ENCODE measurements around the gene ERG28. TPM values are rescaled to one million over a fixed set of nuclear protein-coding genes. Genes with fewer than 3 reads are reported as not detected.
"Not testable (repeated sequence)": the region's sequence is repeated elsewhere in the genome, so short reads cannot be mapped to it uniquely, and the experiment has no call there.

Gene ERG28
- total RNA-seq, 3 donors from 2014 or later (not counting 1 experiment from before 2014, with no cell fraction given) = 10.5 to 11.1 (median 10.9) TPM

GRCh38 chr14:75604979-75605851 is 55.5 kb downstream of the ERG28 start:
- Histone ChIP-seq H3K4me3 (ENCODE audit: low read length) (no peak overlapping the region), H3K9me3 (ENCODE audit: control insufficient read depth, insufficient read depth, low read length) (no peaks in the 10 kb centered on the region), H3K27me3 (ENCODE audit: control insufficient read depth, insufficient read depth, low read length) (no peaks in the 10 kb centered on the region), H3K27ac (ENCODE audit: low read length) (no peak overlapping the region), H3K36me3 (ENCODE audit: control insufficient read depth, insufficient read depth, low read length) (no peaks in the 10 kb centered on the region), H3K4me1 (ENCODE audit: control insufficient read depth, insufficient read depth, low read length) (no peaks in the 10 kb centered on the region)
- Mint-ChIP-seq H3K9me3 (no peaks in the 10 kb centered on the region), H3K36me3 (no peaks in the 10 kb centered on the region), H3K27me3 (ENCODE audit: low read depth in 2 of 2) (no peaks in the 10 kb centered on the region), H3K27ac (no peak overlapping the region), H3K4me3 (no peak overlapping the region), H3K4me1 (no peaks in the 10 kb centered on the region)
- no peak for DNase-seq
- 87% methylated on average over 10 of the region's 11 CpGs for WGBS (ENCODE audit: insufficient coverage)
- intact Hi-C loops (cut with micrococcal nuclease) = no loop called here
- ATAC-seq = no peak
- TF ChIP-seq CTCF (IDR thresholded peaks at IDR 0.05) = no peak

GRCh38 chr14:75602503-75602902 is 58.2 kb downstream of the ERG28 start:
- Mint-ChIP-seq H3K9me3 (no peaks in the 10 kb centered on the region), H3K4me3 (no peak overlapping the region), H3K4me1 (no peaks in the 10 kb centered on the region), H3K36me3 (no peaks in the 10 kb centered on the region), H3K27me3 (ENCODE audit: low read depth in 2 of 2) (no peaks in the 10 kb centered on the region), H3K27ac (no peak overlapping the region)
- ATAC-seq (no peak), DNase-seq (no peak)
- Histone ChIP-seq H3K27ac (ENCODE audit: low read length) (no peak overlapping the region), H3K36me3 (ENCODE audit: control insufficient read depth, insufficient read depth, low read length) (no peaks in the 10 kb centered on the region), H3K4me3 (ENCODE audit: low read length) (no peak overlapping the region), H3K4me1 (ENCODE audit: control insufficient read depth, insufficient read depth, low read length) (no peaks in the 10 kb centered on the region), H3K27me3 (ENCODE audit: control insufficient read depth, insufficient read depth, low read length) (no peaks in the 10 kb centered on the region), H3K9me3 (ENCODE audit: control insufficient read depth, insufficient read depth, low read length) (no peaks in the 10 kb centered on the region)
- intact Hi-C loops (cut with micrococcal nuclease) = no loop called here
- 92% methylated on average over 3 of the region's 3 CpGs for WGBS (ENCODE audit: insufficient coverage)
- no peak for TF ChIP-seq CTCF (IDR thresholded peaks at IDR 0.05)

GRCh38 chr14:75601061-75601460 is 59.6 kb downstream of the ERG28 start:
- intact Hi-C loops (cut with micrococcal nuclease); DNase-seq; H3K4me1 ChIP-seq (ENCODE audit: control insufficient read depth, insufficient read depth, low read length); H3K4me3 Mint-ChIP-seq; H3K9me3 ChIP-seq (ENCODE audit: control insufficient read depth, insufficient read depth, low read length); H3K27ac ChIP-seq (ENCODE audit: low read length); ATAC-seq; H3K4me1 Mint-ChIP-seq; H3K27ac Mint-ChIP-seq; H3K36me3 Mint-ChIP-seq; H3K27me3 Mint-ChIP-seq (ENCODE audit: low read depth in 2 of 2); H3K9me3 Mint-ChIP-seq; H3K36me3 ChIP-seq (ENCODE audit: control insufficient read depth, insufficient read depth, low read length); H3K27me3 ChIP-seq (ENCODE audit: control insufficient read depth, insufficient read depth, low read length); H3K4me3 ChIP-seq (ENCODE audit: low read length): not testable (repeated sequence)
- WGBS (ENCODE audit: insufficient coverage) = 95% methylated on average over 5 of the region's 6 CpGs

GRCh38 chr14:75600100-75600499 is 60.6 kb downstream of the ERG28 start:
- H3K4me3 Mint-ChIP-seq; H3K36me3 ChIP-seq (ENCODE audit: control insufficient read depth, insufficient read depth, low read length); intact Hi-C loops (cut with micrococcal nuclease); H3K27me3 Mint-ChIP-seq (ENCODE audit: low read depth in 2 of 2); H3K4me1 Mint-ChIP-seq; H3K9me3 ChIP-seq (ENCODE audit: control insufficient read depth, insufficient read depth, low read length); H3K4me1 ChIP-seq (ENCODE audit: control insufficient read depth, insufficient read depth, low read length); ATAC-seq; H3K36me3 Mint-ChIP-seq; H3K27ac Mint-ChIP-seq; DNase-seq; H3K27ac ChIP-seq (ENCODE audit: low read length); H3K9me3 Mint-ChIP-seq; H3K4me3 ChIP-seq (ENCODE audit: low read length); H3K27me3 ChIP-seq (ENCODE audit: control insufficient read depth, insufficient read depth, low read length): not testable (repeated sequence)
- 89% methylated on average over 1 of the region's 1 CpG for WGBS (ENCODE audit: insufficient coverage)

Other genes with a start within 250 kb of the ERG28 start
- gene JDP2, start 232.9 kb downstream of the ERG28 start, total RNA-seq = 10 to 100 TPM in 1 of 3 donors, 1 to 10 TPM in 2; 1.9 to 10.5 (median 3.2) TPM
- gene BATF, start 138.4 kb downstream of the ERG28 start, total RNA-seq = 10 to 100 TPM; 12.6 to 32.5 (median 21.4) TPM
- 1 to 10 TPM; 1.4 to 4.8 (median 2.1) TPM for gene FLVCR2, start 82.3 kb downstream of the ERG28 start, total RNA-seq
- 10 to 100 TPM; 27.1 to 34.3 (median 32.5) TPM for gene TTLL5, start 370 bp upstream of the ERG28 start, total RNA-seq